ENCODE results near the gene CDK5. TPM values are rescaled to one million over a fixed set of nuclear protein-coding genes. Genes with fewer than 3 reads are reported as not detected.
A peak's percentile ranks its signal among the peaks of the same experiment; 100 is the strongest.

CDK5 gene
- polyA plus RNA-seq, 1 donor (not counting 4 experiments of a cell fraction or from before 2014, with no cell fraction given) = 19.3 TPM

DNA sequence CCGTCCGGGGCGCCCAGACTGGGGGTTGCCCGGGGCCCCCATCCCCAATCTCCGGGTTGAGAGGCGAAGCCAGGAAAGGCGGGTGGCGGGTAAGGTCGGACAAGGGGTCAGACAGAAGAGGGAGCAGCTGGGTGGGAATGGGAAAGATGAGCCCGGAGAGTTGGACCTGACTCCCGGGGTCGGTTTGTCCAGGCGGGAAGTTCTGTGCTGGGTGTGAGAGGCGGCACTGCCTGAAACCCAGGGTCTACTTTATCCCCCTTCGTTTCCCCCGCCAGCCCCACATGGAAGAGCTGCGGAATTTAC lies 2.4 kb upstream of the CDK5 start:
- Histone ChIP-seq H3K4me1 (ENCODE audit: control insufficient read depth, extremely low read depth, insufficient read depth, low read length) (peaks cover 43% of the 10 kb centered on the region), H3K79me2 (ENCODE audit: control insufficient read depth, insufficient read depth, low read length) (peaks cover 31% of the 10 kb centered on the region)

GRCh38 chr7:151059367-151060112 lies 1.8 kb upstream of the CDK5 start, which contains the start of gene SLC4A2:
TSS of gene SLC4A2 (plus strand) at chr7:151059589. CDS start at chr7:151061988, 2,399 bp downstream.
- no peaks in the 10 kb centered on the region for H4K20me1 ChIP-seq (ENCODE audit: control insufficient read depth, extremely low read depth, insufficient read depth, low read length)
- H2AFZ ChIP-seq (ENCODE audit: control insufficient read depth, low read length) = peak within 1 kb of the TSS; percentile 74
- H3K79me2 ChIP-seq (ENCODE audit: control insufficient read depth, insufficient read depth, low read length) = peaks cover 31% of the 10 kb centered on the region
- DNase-seq (ENCODE audit: low read depth, low spot score) (no peak), FAIRE-seq (no peak)
- H3K9ac ChIP-seq (ENCODE audit: control insufficient read depth, extremely low read depth, insufficient read depth, low read length) = peak within 1 kb of the TSS; percentile 77
- H3K27me3 ChIP-seq (ENCODE audit: control insufficient read depth, extremely low read depth, insufficient read depth, low read length) = no peaks in the 10 kb centered on the region
- dilution Hi-C loops (cut with MboI; ENCODE audit: extremely low pct_ligation_motif_present, low sequenced_read_pairs) = no loop called here
- peak within 1 kb of the TSS; percentile 67 to 90 (median 70) for H3K4me3 ChIP-seq (ENCODE audit: control insufficient read depth in 2 of 3, extremely low read depth in 1 of 3, insufficient read depth in 2 of 3, low read depth in 1 of 3, low read length in 3 of 3)
- H3K9me1 ChIP-seq (ENCODE audit: control insufficient read depth, extremely low read depth, insufficient read depth, low read length) = peaks cover 4% of the 10 kb centered on the region
- no peak for TF ChIP-seq EZH2 (IDR thresholded peaks at IDR 0.05; ENCODE audit: low read length)
- TF ChIP-seq, protein P1, sequence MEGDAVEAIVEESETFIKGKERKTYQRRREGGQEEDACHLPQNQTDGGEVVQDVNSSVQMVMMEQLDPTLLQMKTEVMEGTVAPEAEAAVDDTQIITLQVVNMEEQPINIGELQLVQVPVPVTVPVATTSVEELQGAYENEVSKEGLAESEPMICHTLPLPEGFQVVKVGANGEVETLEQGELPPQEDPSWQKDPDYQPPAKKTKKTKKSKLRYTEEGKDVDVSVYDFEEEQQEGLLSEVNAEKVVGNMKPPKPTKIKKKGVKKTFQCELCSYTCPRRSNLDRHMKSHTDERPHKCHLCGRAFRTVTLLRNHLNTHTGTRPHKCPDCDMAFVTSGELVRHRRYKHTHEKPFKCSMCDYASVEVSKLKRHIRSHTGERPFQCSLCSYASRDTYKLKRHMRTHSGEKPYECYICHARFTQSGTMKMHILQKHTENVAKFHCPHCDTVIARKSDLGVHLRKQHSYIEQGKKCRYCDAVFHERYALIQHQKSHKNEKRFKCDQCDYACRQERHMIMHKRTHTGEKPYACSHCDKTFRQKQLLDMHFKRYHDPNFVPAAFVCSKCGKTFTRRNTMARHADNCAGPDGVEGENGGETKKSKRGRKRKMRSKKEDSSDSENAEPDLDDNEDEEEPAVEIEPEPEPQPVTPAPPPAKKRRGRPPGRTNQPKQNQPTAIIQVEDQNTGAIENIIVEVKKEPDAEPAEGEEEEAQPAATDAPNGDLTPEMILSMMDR (optimal IDR thresholded peaks at IDR 0.05 in 1 of 3, IDR thresholded peaks at IDR 0.05 in 1 of 3, conservative IDR thresholded peaks at IDR 0.05 in 1 of 3; ENCODE audit: extremely low read depth in 1 of 3, insufficient read depth in 2 of 3, low read length in 3 of 3) = peak in 1 of 3 experiments; percentile 46
- peak within 1 kb of the TSS; percentile 95 for H3K27ac ChIP-seq (ENCODE audit: control insufficient read depth, insufficient read depth, low read length)
- H3K36me3 ChIP-seq (ENCODE audit: control insufficient read depth in 2 of 2, extremely low read depth in 1 of 2, insufficient read depth in 2 of 2, low read length in 2 of 2) = peaks cover 6 to 11% of the 10 kb centered on the region in 2 experiments
- peaks cover 43% of the 10 kb centered on the region for H3K4me1 ChIP-seq (ENCODE audit: control insufficient read depth, extremely low read depth, insufficient read depth, low read length)
- H3K9me3 ChIP-seq (ENCODE audit: control insufficient read depth, low read depth, low read length) = no peaks in the 10 kb centered on the region
- peak within 1 kb of the TSS; percentile 99 for H3K4me2 ChIP-seq (ENCODE audit: control insufficient read depth, extremely low read depth, insufficient read depth, low read depth, low read length)

More for the DNA sequence above, 2.4 kb upstream of the CDK5 start:
- H3K9me1 ChIP-seq (ENCODE audit: control insufficient read depth, extremely low read depth, insufficient read depth, low read length) = peaks cover 4% of the 10 kb centered on the region
- H3K27me3 ChIP-seq (ENCODE audit: control insufficient read depth, extremely low read depth, insufficient read depth, low read length) = no peaks in the 10 kb centered on the region
- dilution Hi-C loops (cut with MboI; ENCODE audit: extremely low pct_ligation_motif_present, low sequenced_read_pairs) = no loop called here
- no peaks in the 10 kb centered on the region for H4K20me1 ChIP-seq (ENCODE audit: control insufficient read depth, extremely low read depth, insufficient read depth, low read length)
- H2AFZ ChIP-seq (ENCODE audit: control insufficient read depth, low read length) = no peak overlapping the region
- H3K9me3 ChIP-seq (ENCODE audit: control insufficient read depth, low read depth, low read length) = no peaks in the 10 kb centered on the region
- peak overlapping the region; percentile 93 for H3K4me2 ChIP-seq (ENCODE audit: control insufficient read depth, extremely low read depth, insufficient read depth, low read depth, low read length)
- no peak for DNase-seq (ENCODE audit: low read depth, low spot score)
- peak overlapping the region; percentile 67 to 81 (median 70) for H3K4me3 ChIP-seq (ENCODE audit: control insufficient read depth in 2 of 3, extremely low read depth in 1 of 3, insufficient read depth in 2 of 3, low read depth in 1 of 3, low read length in 3 of 3)
- peaks cover 5 to 16% of the 10 kb centered on the region in 2 experiments for H3K36me3 ChIP-seq (ENCODE audit: control insufficient read depth in 2 of 2, extremely low read depth in 1 of 2, insufficient read depth in 2 of 2, low read length in 2 of 2)
- peak overlapping the region; percentile 77 for H3K9ac ChIP-seq (ENCODE audit: control insufficient read depth, extremely low read depth, insufficient read depth, low read length)
- no peak for FAIRE-seq
- peak overlapping the region; percentile 95 for H3K27ac ChIP-seq (ENCODE audit: control insufficient read depth, insufficient read depth, low read length)
- no peak for TF ChIP-seq EZH2 (IDR thresholded peaks at IDR 0.05; ENCODE audit: low read length)

All from keratinocyte (primary cell).